ENCODE results near the gene PROS1.
A peak's percentile ranks its signal among the peaks of the same experiment; 100 is the strongest.
"Not testable (repeated sequence)": the region's sequence is repeated elsewhere in the genome, so short reads cannot be mapped to it uniquely, and the experiment has no call there.

PROS1 gene

DNA sequence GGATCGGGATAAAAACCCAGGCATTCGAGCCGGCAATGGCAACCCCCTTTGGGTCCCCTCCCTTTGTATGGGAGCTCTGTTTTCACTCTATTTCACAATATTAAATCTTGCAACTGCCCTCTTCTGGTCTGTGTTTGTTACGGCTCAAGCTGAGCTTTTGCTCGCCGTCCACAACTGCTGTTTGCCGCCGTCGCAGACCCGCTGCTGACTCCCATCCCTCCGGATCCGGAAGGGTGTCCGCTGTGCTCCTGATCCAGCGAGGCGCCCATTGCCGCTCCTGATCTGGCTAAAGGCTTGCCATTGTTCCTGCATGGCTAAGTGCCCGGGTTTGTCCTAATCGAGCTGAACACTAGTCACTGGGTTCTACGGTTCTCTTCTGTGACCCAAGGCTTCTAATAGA is 8.6 kb downstream of the PROS1 start:
- DNase-seq, result not testable (repeated sequence)

DNA sequence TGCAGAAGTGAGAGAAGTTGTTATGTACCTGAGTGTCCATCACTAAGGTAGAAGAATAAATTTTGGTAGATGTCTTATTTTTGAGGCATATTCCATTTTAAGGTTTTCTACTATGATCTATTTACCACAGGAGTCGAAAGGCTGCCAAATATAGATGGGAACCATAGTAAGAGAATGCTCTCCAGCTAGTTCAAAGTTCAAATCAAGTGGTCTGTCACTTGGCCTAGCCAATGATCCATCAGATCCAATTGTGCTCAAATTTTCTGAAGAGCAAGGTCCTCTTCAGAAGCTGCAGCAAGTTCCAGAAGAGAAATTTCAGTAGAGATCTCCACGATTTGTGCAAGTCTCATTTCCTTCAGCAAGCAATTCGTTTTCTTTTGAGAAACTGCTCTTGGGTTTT is 10.9 kb downstream of the PROS1 start:
- no peak for DNase-seq

DNA sequence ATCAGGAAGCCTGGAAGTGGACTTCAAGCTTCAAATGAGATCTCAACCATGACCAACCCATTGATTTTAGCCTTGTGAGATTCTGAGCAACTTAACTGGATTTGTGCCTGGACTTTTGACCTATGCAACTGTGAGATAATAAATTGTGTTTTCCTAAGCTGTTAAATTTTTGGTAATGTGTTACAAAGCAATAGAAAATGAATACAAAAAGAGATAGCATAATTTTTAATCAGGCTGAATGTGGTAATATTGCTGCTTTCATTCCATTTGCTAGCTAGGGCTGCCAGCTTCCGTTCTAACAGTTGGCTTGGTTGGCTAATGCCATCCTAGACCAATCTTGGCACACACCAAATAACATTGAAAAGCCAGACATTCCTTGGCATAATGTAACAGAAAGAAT is 12.2 kb downstream of the PROS1 start:
- DNase-seq, result no peak

DNA sequence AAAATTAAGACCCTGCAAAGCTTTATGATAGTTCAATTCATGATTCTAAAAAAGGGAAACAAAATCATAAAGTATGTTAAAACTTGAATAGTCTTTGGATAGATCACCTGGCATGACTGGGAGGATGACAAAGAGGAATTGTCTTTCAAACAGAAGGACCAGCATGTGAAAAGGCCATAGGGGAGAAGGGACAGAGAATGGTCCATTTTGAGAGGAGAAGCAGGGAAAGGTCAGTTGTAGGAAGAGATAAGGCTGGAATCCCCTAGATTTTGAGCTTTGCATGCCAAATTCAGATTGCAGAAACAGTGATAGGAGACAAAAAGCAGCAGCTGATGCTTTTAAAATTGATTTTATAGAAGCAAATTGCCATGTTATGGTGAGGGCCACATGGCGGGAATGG is 12.7 kb downstream of the PROS1 start:
- DNase-seq, result no peak

DNA sequence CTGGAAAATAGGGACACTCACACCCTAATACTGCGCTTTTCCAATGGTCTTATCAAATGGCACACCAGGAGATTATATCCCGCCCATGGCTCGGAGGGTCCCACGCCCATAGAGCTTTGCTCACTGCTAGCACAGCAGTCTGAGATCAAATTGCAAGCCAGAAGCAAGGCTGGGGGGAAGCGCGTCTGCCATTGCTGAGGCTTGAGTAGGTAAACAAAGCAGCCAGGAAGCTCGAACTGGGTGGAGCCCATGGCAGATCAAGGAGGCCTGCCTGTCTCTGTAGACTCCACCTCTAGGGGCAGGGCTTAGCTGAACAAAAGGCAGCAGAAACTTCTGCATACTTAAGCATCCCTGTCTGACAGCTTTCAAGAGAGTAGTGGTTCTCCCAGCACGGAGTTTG is 23.7 kb downstream of the PROS1 start:
- peak; percentile 35 for DNase-seq

DNA sequence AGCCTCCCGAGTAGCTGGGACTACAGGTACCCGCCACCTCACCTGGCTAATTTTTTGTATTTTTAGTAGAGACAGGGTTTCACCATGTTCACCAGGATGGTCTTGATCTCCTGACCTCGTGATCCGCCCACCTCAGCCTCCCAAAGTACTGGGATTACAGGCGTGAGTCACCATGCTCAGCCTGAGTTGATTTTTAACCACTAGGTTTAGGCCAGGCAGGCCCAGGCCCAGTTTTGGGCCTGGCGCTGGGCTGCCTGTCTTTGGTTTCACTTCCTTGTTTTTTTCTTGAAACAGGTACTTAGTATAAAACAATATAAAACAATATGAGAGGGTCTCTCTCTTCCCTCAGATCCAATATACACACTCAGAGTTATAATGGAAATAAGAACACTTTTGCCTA is 36.2 kb downstream of the PROS1 start:
- not testable (repeated sequence) for DNase-seq

DNA sequence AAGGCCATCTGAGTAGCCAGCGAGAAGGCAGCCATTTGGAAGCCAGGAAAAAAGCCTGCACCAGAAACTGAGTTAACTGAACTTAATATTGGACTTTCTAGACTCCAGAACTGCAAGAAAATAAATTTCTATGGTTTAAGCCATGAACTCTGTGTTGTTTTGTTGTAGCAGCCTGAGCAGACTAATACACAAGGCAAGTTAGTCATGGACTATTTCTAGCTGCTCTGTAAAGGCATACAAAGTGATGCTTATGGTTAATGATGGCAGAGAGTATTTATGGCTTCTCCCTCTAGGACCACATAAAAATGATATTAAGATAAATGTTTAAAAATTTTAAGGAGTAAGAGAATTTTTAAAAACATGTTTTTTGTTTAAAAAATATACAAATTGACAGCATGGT is 37.1 kb downstream of the PROS1 start:
- no peak for DNase-seq

DNA sequence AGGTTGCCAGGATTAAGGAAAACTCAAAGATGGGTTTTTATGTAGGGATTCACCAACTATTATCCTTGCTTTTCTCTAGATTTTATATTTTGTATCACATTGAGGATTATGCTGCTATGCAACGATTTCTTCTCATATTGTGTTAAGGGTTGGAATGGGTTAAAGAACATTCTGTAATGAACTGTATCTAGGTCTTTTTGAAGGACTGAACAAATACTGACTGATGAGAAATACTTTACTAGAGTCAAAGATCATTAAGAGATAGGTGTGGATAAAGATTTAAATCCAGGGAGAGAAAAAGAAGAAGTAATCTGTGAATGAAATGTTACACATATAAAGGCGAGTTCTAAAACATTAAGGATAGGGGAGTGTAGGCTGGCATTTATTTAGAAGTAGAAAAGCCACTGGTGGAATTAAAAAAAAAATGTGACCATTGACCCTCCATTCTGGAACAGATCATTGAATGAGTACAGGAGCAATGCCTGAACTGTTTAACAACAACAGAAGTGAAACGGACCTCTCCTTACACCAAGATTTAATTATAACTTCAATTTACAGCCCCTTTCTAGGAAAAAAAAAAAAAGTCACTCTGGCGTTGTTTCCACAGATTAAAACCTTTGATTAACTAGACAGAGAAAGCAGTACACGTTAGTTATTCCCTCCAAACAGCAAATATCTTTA is 39.2 kb downstream of the PROS1 start:
- DNase-seq, result no peak

DNA sequence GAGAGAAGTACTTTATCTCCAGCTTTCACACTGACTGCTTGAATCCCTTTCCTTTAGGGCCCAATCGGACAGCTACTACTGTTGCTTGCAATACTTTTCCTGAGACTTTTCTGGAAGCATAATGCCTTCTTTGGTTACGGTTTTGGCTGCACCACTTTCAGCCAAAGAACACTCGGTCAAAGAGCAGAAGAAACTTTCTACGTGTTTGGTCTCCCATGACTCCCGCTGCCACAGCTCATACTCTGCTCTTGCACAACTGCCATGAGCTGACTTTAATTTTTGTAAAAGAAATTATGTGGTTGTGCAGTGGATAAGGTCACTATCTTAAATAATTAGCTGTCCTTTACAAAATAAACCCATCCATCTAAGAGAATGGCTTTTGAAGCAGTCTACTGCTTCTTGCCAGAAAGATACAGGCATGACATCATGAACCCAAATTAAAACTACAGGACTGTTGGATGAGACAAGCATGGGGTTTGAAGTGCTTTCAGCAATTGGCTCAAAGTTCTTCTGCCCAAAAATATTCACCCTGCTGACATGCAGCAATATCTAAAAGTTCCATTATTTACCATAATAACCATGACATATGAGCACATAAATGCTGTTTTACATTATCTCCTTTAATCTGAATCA is 42.0 kb downstream of the PROS1 start:
- DNase-seq, result no peak

DNA sequence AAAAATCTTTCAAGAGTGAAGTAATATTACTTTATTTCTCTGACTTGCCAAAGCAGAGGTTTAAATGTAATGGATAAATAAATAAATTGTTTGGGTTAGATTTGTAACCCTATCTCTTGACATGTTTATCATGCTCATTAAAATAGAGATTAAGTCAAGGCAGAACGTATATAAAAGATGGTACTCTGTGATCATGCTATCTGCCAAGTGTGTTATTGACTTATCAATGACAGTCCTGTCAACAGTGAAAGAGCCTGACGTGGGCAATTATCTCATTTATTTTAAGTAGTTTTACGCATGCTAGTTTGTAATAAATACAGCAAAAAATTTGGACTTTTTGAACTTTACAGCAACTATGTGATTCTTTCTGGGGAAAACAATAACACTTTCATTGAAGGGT is 43.7 kb downstream of the PROS1 start:
- no peak for DNase-seq

DNA sequence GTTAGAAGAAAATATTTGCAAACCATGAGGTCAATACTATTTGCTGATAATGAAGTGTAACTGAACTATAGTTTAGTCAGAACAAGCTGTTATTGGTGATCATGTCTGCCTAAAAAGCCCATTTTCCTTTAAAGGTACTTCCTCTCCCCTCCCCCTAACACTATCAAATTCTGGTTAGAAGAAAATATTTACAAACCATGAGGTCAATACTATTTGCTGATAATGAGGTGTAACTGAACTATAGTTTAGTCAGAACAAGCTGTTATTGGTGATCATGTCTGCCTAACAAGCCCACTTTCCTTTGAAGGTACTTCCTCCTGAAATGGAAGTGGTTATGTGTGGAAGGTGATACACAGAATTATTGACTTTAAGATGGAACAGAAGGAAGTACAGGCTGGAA is 46.9 kb downstream of the PROS1 start:
- no peak for DNase-seq

DNA sequence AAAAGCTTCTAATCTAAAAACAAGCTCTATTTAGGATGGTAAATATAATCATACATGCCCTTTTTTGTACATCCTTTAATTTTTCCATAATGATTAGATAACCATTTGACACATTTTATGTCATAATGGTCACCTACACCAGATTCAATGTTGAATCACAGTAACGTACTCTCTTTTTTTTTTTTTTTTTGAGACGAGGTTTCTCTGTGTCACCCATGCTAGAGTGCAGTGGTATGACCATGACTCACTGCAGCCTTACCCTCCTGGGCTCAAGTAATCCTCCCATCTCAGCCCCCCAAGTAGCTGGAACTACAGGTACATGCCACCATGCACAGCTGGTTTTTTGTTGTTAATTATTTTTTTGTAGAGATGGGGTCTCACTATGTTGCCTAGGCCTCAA is 49.2 kb downstream of the PROS1 start:
- DNase-seq, result no peak

DNA sequence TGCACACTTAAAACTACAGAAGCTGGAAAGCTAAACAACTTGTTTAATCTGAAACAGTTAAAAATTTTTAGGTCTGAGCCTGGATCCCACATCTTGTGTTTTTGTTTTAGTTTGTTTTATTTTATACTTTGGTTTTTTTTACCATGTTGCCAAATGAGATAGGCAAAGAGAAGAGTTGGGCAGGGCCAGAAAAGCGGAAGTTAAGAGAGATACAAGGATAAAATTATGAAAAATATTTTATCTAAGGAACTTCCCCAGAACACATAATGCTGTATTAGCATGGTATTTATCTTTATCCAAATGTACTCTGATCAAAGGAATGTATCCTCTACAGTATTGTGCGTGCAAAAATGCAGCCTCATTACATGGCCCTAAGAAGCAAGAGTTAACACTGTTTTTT is 50.7 kb downstream of the PROS1 start:
- DNase-seq, result no peak

DNA sequence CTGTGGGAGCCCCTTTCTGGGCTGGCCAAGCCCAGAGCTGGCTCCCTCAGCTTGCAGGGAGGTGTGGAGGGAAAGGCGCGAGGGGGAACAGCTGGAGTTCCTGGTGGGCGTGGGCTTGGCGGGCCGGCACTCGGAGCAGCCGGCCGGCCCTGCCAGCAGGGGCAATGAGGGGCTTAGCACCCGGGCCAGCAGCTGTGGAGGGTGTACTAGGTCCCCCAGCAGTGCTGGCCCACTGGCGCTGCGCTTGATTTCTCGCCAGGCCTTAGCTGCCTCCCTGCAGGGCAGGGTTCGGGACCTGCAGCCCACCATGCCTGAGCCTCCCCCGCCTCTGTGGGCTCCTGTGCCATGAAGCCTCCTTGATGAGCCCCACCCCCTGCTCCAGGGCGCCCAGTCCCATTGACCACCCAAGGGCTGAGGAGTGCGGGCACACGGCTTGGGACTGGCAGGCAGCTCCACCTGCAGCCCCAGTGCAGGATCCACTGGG is 56.1 kb downstream of the PROS1 start:
- DNase-seq, result not testable (repeated sequence)

DNA sequence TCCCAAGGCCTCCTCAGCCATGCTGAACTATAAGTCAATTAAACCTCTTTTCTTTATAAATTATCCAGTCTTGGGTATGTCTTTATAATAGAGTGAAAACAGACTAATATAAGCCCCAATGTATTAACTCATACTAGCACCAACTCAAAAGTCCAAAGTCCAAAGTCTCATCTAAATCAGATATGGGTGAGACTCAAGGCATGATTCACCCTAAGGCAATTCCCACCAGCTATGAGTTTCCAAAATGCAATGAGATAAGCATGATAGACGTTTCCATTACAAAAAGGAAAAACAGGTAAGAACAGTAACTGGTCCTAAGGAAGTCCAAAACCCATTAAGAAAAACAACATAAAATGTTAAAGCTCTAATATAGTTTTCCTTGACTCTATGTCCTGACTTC is 60.1 kb downstream of the PROS1 start:
- not testable (repeated sequence) for DNase-seq

DNA sequence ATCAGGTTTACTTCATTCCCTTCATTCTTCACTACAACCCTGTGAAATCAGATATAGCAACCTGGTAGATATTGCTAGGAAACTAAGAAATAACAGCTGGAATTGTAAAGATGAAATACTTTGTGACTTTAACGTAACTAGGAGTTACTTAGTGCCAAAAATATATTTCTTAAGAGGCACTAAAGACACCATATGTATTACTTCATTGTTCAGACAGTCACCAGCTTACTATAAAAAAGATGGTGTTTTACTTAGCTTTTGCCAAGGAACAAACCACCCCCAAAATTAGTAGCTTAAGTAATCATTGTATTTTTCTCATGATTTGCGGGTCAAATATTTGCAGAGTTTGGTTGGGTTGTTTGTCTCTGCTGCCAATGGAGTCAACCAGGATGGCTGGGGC is 62.5 kb downstream of the PROS1 start:
- DNase-seq, result no peak

DNA sequence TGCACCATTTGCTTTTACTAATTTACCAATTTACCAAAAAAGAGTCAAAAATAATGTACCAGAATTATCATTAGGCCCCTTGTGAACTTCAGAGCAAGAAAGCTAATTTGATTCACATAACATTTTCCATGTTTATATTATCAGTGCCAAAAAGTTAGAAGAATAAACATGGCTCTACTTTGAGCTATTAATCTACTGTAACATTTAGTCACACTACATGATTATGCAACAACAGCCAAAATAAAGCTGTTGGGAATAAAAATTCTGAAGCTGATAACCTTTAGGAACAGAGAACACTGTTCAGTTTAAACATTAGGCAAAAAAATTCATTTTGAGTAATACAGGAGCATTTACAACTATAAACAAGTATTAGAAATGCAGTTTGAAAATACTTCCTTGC is 63.6 kb downstream of the PROS1 start:
- no peak for DNase-seq

DNA sequence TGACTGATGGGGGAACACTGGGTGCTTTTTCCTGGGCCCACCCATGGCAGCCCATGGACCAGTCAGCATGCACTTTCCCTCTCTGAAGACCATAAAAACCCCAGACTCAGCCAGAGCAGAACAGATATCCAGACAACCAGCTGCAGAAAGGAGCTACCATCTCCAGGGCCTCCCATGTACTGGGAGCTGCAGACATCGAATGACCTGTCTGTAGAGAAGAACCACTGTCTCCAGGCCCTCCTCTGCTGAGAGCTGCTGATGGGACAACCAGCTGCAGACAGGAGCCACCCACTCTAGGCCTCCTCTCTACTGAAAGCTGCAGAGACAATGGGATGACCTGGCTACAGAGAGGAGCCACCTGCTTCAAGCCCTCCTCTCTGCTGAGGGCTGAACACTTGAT is 66.6 kb downstream of the PROS1 start:
- DNase-seq, result no peak

DNA sequence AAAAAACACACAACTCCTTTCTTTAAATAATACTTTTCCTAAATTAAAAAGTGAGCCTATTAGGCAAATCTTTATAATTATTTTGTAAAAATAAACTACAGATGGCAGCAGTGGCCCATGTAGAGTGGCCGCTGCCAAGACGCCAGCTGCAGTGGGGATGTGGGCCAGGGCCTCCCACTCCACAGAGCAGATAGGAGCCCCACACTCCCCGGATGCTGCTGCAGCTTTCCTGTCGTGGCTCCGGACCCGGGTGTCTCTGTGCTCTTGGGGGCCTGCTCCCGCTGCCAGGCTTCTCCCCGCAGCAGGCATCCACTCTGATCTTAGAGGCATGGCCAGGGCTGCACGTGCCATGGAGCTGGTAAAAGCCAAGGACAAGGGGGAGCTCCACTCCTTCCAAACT is 67.5 kb downstream of the PROS1 start:
- no peak for DNase-seq

DNA sequence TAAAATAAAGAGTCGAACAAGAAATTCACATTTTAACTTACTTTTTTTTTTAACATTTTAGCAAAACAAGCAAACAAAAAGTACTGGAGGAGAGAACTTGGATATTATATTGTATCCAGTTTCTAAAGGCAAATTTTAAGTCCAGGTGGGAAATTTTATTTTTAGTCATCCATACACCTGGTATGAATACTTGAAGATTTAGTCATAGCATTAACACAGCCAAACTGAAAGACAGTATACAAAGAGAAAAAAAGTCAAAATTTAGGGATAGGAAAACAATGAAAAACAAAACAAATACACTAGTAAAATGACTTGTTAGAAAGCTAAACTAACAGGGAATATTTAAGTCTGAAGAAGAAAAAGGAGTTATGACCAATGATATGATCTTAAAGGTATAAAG is 69.1 kb downstream of the PROS1 start:
- DNase-seq, result no peak

DNA sequence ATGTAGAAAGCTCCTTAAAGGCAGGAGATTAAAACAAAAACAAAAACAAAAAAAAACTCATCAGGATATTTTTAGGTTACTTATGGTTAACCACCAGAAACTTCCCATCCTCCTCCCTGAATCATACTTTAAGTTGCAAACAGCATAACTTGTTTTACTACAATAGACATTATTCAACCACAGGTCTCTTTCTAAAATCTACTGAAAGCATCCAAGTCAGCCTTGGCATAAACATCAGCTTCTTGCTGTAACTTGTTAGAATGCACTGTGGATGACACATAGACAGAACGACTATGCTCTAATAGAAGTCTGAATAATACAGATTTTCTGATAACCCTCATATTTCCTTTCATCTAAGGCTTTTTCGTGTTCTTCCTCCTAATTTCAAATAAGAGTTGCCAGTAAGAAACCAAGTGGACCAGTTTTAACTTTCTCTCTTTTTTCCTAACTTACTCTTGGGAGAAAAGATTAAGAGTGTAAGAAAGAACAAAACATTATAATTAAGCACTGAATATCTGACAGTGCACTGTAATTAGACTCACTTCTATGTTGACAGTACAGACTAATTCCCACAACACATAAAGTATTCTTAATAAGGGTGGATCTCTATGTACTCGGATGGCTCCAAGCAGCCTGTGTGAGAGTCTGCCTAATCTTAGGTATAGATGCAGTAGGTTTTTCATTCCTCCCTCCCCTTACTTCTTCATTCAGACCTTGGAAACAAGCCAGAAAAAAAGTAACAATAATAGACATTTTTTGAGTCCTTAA is 95.3 kb downstream of the PROS1 start:
- not testable (repeated sequence) for DNase-seq

DNA sequence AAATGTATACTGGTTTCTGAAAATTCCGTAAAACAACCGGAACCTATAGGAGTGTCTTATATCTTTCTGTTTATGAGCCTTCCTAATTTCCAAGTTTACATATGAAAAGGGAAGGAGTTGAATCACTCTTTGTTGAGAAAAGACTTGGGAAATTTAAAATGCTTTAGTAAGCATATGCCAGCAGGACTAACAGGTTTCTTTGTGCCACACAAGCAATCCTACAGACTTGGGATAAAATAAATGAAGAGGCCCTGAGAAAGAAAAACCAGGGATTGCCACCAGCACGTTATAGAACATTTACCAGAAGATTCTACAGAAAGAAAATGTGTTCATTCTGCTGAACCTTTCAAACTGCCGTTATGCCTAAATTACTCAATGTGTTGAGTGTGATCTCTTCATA is 96.3 kb downstream of the PROS1 start:
- DNase-seq, result not testable (repeated sequence)

DNA sequence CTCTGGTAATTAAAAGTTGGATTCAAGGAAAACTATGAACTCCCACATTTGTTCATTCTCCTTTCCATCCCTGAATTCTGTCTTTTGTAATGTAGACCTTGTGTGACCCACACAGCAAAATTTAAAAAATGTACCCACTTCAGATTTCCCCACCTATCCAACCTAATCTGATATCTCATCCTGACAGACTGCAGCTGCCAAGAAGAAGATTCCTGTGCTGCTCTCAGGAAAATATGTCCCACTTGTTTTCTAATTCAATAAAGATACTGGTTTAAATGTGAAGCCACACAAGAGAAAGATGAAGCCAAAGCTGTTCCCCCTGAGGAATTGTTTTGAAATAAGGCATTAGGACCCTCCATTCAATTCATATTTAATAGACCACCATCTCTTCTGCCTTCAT is 100.3 kb downstream of the PROS1 start:
- DNase-seq, result not testable (repeated sequence)

DNA sequence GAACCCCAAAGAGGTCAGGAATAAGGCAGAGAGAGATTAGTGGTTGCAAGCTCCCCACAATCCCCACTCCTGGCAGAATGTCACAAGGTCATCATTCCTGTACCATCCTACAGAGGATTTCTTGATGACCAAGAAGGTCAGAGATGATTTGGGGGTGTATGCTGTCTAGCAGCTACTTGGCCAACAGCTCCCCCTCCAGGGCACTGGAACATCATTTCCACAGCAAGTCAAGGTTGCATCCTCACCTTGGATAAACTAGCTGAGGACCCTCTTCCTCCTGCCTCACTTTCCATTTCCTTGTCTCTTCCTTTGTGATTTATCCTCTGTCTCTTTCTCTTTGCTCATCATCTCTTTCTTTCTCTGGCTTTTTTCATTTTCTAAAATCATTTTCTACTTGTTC is 106.3 kb downstream of the PROS1 start:
- no peak for DNase-seq

Data from NCI-H82 (cell line).